K562 (cell line): ENCODE data around the gene ZCCHC8. TPM values are rescaled to one million over a fixed set of nuclear protein-coding genes. Genes with fewer than 3 reads are reported as not detected.

Experiments
- ATAC-seq: fragments of 200-7000 bp; cut with Tn5 transposase; 3 replicates; pipeline ENCODE4 v1.9.1; 2020; ENCODE audit warnings: moderate library complexity
- BruUV-seq: library from RNA; stranded (reverse); fragments of 400-500 nt; replicated peaks from 2 replicates; lab custom pipeline; 2021; lab: Mats Ljungman, UMichigan
- CTCF ChIA-PET: fragments of 300-600 bp; formaldehyde crosslinking; extraction: SDS; loops from one replicate; lab custom pipeline; 2021; ENCODE audit warnings: low intra/inter-chr PET ratio; lab: Yijun Ruan, JAX
- POLR2A ChIA-PET: fragments of 300-600, 350-650 bp; sonication (Branson Sonifier 250); formaldehyde crosslinking; extraction: SDS; loops from one replicate; lab custom pipeline; 2021; ENCODE audit warnings: antibody characterized with exemption, inconsistent platforms; lab: Yijun Ruan, JAX
- DNase-seq, 4 experiments: peaks; one replicate each; pipeline versions ENCODE4 v3.0.0 to v3.0.0-alpha.2; 2011 to 2018; ENCODE audit warnings: low spot score in 3 of 4, mixed read lengths in 3 of 4; ENCODE audit errors: extremely low read depth in 1 of 4
- FAIRE-seq: peaks from 2 replicates; lab custom pipeline; 2011; peaks lifted over from hg19 to GRCh38; lab: Jason Lieb, UNC
- H2AFZ ChIP-seq: 2 replicates; pipeline ENCODE4 v1.6.0; 2011; ENCODE audit warnings: low read depth, low read length, control low read depth, inconsistent platforms
- H3K27ac ChIP-seq: fragments of 200-600 bp; 3 replicates; pipeline ENCODE4 v1.8.0; 2011; ENCODE audit warnings: low read depth, mild to moderate bottlenecking, control low read depth, inconsistent platforms, low read length, moderate library complexity, mixed read lengths; ENCODE audit errors: extremely low read depth
- H3K27me3 ChIP-seq, 2 experiments: fragments of 300-600 bp in 1 of 2; 2 replicates in 1 of 2; 3 replicates in 1 of 2; pipeline versions ENCODE4 v1.6.0 to v1.8.0; 2011; ENCODE audit warnings: inconsistent platforms in 2 of 2, low read length in 2 of 2, mild to moderate bottlenecking in 1 of 2, mixed read lengths in 1 of 2, moderate library complexity in 1 of 2; ENCODE audit not compliant: control insufficient read depth in 2 of 2, insufficient read depth in 2 of 2
- H3K36me3 ChIP-seq: fragments of 300-600 bp; 3 replicates; pipeline ENCODE4 v1.8.0; 2011; ENCODE audit warnings: mild to moderate bottlenecking, low read length, inconsistent platforms; ENCODE audit not compliant: control insufficient read depth, insufficient read depth
- H3K4me1 ChIP-seq, 2 experiments: fragments of 200-600 bp in 1 of 2; replicated peaks in 1 of 2; 2 replicates in 1 of 2; 3 replicates in 1 of 2; pipeline versions ENCODE4 v1.5.1 to v1.8.0; 2011; ENCODE audit warnings: inconsistent platforms in 2 of 2, low read length in 2 of 2, mild to moderate bottlenecking in 1 of 2, mixed read lengths in 1 of 2, moderate library complexity in 1 of 2; ENCODE audit not compliant: control insufficient read depth in 2 of 2, insufficient read depth in 2 of 2
- H3K4me2 ChIP-seq: 2 replicates; pipeline ENCODE4 v1.6.1; 2011; ENCODE audit warnings: low read length, control low read depth, inconsistent platforms, mixed read lengths; ENCODE audit not compliant: insufficient read depth
- H3K4me3 ChIP-seq: fragments of 200-600 bp; sonication (generic), shearing (Covaris generic); 2 replicates; pipeline ENCODE4 v1.5.1; 2016; ENCODE audit warnings: control low read depth, inconsistent platforms
- H3K79me2 ChIP-seq: fragments of 200-600 bp; 3 replicates; pipeline ENCODE4 v1.8.0; 2011; ENCODE audit warnings: low read length, inconsistent platforms; ENCODE audit not compliant: control insufficient read depth, insufficient read depth
- H3K9ac ChIP-seq, 2 experiments: 2 replicates each; pipeline versions ENCODE4 v1.6.0 to v1.6.1; 2011; ENCODE audit warnings: low read depth in 2 of 2, low read length in 2 of 2, control low read depth in 1 of 2, inconsistent platforms in 1 of 2, mild to moderate bottlenecking in 1 of 2, mixed read lengths in 1 of 2; ENCODE audit not compliant: insufficient read depth in 1 of 2
- H3K9me1 ChIP-seq: one replicate; pipeline ENCODE4 v1.6.0; 2011; ENCODE audit warnings: inconsistent platforms, mild to moderate bottlenecking, low read length, moderate library complexity; ENCODE audit not compliant: control insufficient read depth, insufficient read depth
- H3K9me3 ChIP-seq: replicated peaks from 2 replicates; pipeline ENCODE4 v1.5.1; 2011; ENCODE audit warnings: low read depth, low read length, inconsistent platforms; ENCODE audit not compliant: control insufficient read depth, insufficient read depth
- H4K20me1 ChIP-seq: replicated peaks from 2 replicates; pipeline ENCODE4 v1.6.1; 2011; ENCODE audit warnings: low read length, inconsistent platforms, mixed read lengths; ENCODE audit not compliant: control insufficient read depth, insufficient read depth
- CREB3 ChIP-seq: fragments of 450-650 bp; conservative IDR thresholded peaks from 2 replicates; pipeline ENCODE4 v1.6.1; 2016; ENCODE audit warnings: missing genetic modification characterization, low read depth, mild to moderate bottlenecking, missing compliant biosample characterization, moderate library complexity
- CTCFL ChIP-seq: IDR thresholded peaks from 2 replicates; pipeline ENCODE4 v1.6.1; 2011; ENCODE audit warnings: borderline replicate concordance, low read depth, mild to moderate bottlenecking, moderate library complexity, low read length; ENCODE audit not compliant: insufficient read depth, poor library complexity, severe bottlenecking
- DNMT1 ChIP-seq: fragments of 450-650 bp; IDR thresholded peaks from 2 replicates; pipeline ENCODE4 v1.6.1; 2016; ENCODE audit warnings: antibody characterized with exemption, mild to moderate bottlenecking
- JUND ChIP-seq, 2 experiments: IDR thresholded peaks; 2 replicates in 1 of 2; 3 replicates in 1 of 2; pipeline ENCODE4 v1.6.1; 2011; ENCODE audit warnings: borderline replicate concordance in 2 of 2, low read depth in 2 of 2, low read length in 2 of 2, improper control_type of control experiment in 1 of 2, missing biosample characterization in 1 of 2, missing genetic modification characterization in 1 of 2, missing genetic modification reagents in 1 of 2
- SRSF3 ChIP-seq: fragments of 200-400 bp; formaldehyde crosslinking; IDR thresholded peaks from 2 replicates; pipeline ENCODE4 v1.6.1; 2016; ENCODE audit warnings: mild to moderate bottlenecking, low read length, moderate library complexity; ENCODE audit not compliant: insufficient read depth
- WGBS: fragments of 100-300 bp; shearing (Covaris generic); methylation state at CpG from one replicate; pipeline ENCODE4 v1.1.6; 2016; ENCODE audit warnings: low coverage, mixed read lengths; ENCODE audit not compliant: insufficient coverage; ENCODE audit errors: missing lambda C conversion rate; 5-methylcytosine and 5-hydroxymethylcytosine counted together
- in situ Hi-C: fragments of 300-500 bp; cut with MboI; formaldehyde crosslinking; loops from 4 replicates; pipeline ENCODE4 v1.15.0; 2018; ENCODE audit warnings: inconsistent platforms, mixed read lengths
- intact Hi-C: fragments of 100-400 bp; cut with micrococcal nuclease; formaldehyde crosslinking; loops from 2 replicates; pipeline ENCODE4 v1.14.2; 2022
- polyA plus RNA-seq, 8 experiments: library from polyadenylated mRNA; depleted of rRNA in 4 of 8; stranded (reverse) in 5 of 8; unstranded in 3 of 8; fragments of >200 nt; fragmentation: Nextera tagmentation in 2 of 8; fragmentation: Illumina TruSeq in 1 of 8; extraction: Ambion mirVana in 2 of 8; extraction: Trizol in 1 of 8; gene quantifications; 2 replicates each; pipeline versions ENCODE4 v1.2.1 to v1.2.3, GENCODE V29; 2011 to 2014; ENCODE audit warnings: inconsistent platforms in 1 of 8, missing spikeins in 1 of 8
- total RNA-seq, 7 experiments: library from RNA; depleted of rRNA in 6 of 7; stranded (reverse); fragments of >200 nt in 6 of 7; fragmentation: Illumina TruSeq in 2 of 7; extraction: Trizol in 2 of 7; gene quantifications; 2 replicates each; pipeline versions ENCODE4 v1.2.1 to v1.2.3, GENCODE V29; 2011 to 2021; ENCODE audit warnings: low replicate concordance in 1 of 7

The ZCCHC8 gene
- total and polyA plus RNA-seq, 9 of the 15 experiments (the other 6 are each of a cell fraction or from before 2014, with no cell fraction given), result 14.8 to 50.9 (median 34.1) TPM

GRCh38 chr12:122454739-122455138 is 46.0 kb downstream of the ZCCHC8 start:
- intact Hi-C loops, result no loop called here
- CTCF ChIA-PET, result no interaction called here
- Histone ChIP-seq H3K27me3 (no peaks in the 10 kb centered on the region), H3K4me3 (no peak overlapping the region), H3K27ac (no peak overlapping the region), H3K4me2 (no peak overlapping the region), H2AFZ (no peak overlapping the region), H3K9me3 (no peaks in the 10 kb centered on the region), H3K79me2 (no peaks in the 10 kb centered on the region), H3K9ac (no peak overlapping the region), H4K20me1 (no peaks in the 10 kb centered on the region), H3K9me1 (no peaks in the 10 kb centered on the region), H3K36me3 (no peaks in the 10 kb centered on the region), H3K4me1 (peaks cover 0 to 3% of the 10 kb centered on the region in 2 experiments; a peak in 2 of 5 replicates)
- TF ChIP-seq SRSF3 (no peak), CTCFL (no peak), CREB3 (tag) (no peak), DNMT1 (no peak), JUND (IDR thresholded peaks at IDR 0.05; ENCODE audit: borderline replicate concordance, low read depth, low read length) (no peak), JUND (tag; IDR thresholded peaks at IDR 0.05; ENCODE audit: borderline replicate concordance, low read depth, low read length) (no peak)
- ATAC-seq (no peak), FAIRE-seq (no peak), DNase-seq (no peak)
- POLR2A ChIA-PET, result interaction anchor here (0.8 to 1.0 kb wide), 3 partner anchors 18 to 55 kb away, joined by 3 to 4 read pairs (median 3); no protein-coding TSS in a partner anchor
- 52% methylated on average over 5 of the region's 6 CpGs for WGBS
- no TSS peak for BruUV-seq
- in situ Hi-C loops, result no loop called here
